NB4 (cell line): ENCODE measurements around the gene IL10RB.

Experiments used
- DNase-seq: peaks from one replicate; pipeline ENCODE4 v3.0.0; 2010; ENCODE audit warnings: low read depth
- H3K4me3 ChIP-seq: one replicate; pipeline ENCODE4 v1.5.1; 2011; ENCODE audit warnings: mild to moderate bottlenecking, low read depth, low read length, moderate library complexity
- MYC ChIP-seq: IDR thresholded peaks from 2 replicates; pipeline ENCODE4 v1.6.1; 2011; ENCODE audit warnings: low read depth, low read length
- POLR2A ChIP-seq: IDR thresholded peaks from 2 replicates; pipeline ENCODE4 v1.6.1; 2011; ENCODE audit warnings: mild to moderate bottlenecking; ENCODE audit not compliant: insufficient read length; ENCODE audit errors: extremely low read depth
- TF ChIP-seq, protein P1 (sequence below): IDR thresholded peaks from 2 replicates; pipeline ENCODE4 v1.6.1; 2011; ENCODE audit warnings: low read depth, low read length
- TF ChIP-seq, protein P2 (sequence below): IDR thresholded peaks from one replicate; pipeline ENCODE4 v1.5.1; 2012; ENCODE audit warnings: low read depth, low read length

Gene IL10RB

DNA sequence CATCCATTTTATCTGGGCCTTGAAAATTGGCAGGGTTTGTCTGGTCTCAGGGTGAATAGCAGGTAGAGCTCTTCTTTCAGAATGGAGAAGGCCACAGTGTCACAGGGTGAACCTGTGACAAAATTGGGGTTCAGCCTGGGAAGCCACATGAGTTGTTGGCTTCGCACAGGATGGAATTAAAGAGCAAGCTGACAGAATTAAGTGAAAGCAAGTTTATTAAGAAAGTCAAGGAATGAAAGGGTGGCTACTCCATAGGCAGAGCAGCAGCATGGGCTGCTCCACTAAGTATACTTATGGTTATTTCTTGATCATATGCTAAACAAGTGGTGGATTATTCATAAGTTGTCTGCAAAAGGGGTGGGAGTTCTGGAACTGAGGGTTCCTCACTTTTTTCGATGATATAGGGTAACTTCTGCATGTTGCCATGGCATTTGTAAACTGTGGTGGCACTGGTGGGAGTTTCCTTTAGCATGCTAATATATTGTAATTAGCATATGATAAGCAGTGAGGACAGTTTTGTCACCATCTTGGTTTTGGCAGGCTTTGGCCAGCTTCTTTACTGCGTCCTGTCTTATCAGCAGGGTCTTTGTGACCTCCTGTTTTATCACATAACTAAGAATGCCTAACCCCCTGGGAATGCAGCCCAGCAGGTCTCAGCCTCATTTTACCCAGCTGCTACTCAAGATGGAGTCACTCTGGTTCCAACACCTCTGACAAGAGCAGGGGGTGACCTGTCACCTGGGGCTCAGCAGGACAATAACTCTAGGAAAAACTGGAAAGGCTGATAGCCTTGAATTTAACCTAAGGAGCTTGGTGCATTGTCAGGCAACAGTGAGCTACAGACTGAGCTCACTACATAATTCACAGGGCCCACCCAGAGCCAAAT is 31.3 kb upstream of the IL10RB start:
- DNase-seq, result no peak
- TF ChIP-seq, protein P1, sequence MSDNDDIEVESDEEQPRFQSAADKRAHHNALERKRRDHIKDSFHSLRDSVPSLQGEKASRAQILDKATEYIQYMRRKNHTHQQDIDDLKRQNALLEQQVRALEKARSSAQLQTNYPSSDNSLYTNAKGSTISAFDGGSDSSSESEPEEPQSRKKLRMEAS, result no peak
- peak; percentile 13 for TF ChIP-seq POLR2A
- H3K4me3 ChIP-seq, result no peak overlapping the region

DNA sequence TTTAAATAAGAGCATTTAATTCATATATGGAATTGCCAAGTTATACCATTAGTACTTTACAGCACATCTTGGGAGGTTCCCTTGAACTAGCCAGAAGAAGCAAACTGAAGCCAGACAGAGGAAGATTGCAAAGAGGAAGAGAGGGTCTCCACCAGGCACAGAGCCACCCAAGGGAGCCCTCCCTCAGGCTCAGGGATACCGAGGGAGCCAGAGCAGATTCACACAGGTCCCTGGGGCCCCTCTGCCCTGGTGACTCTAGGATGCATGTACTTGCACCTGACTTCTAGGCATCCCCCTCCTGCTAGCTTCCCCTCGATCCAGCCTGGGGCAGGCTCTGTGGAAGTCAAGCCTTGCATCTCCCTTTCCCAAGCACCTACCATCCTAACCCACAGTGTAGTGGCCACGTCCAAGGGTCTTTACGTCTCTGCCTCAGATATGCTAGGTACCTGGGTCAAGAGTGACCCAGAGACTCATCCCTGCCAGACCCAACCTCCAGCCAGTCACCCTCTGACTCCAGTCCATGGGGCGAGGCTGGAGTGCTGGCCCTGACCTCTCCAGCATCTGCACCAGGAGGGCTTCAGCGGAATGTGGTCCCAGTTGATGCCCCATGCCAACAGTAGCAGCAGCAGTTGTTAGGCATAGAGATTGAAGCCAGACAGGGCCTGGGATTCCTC is 30.0 kb upstream of the IL10RB start:
- TF ChIP-seq, protein P1, result no peak
- TF ChIP-seq POLR2A (no peak), MYC (no peak)
- TF ChIP-seq, protein P2, sequence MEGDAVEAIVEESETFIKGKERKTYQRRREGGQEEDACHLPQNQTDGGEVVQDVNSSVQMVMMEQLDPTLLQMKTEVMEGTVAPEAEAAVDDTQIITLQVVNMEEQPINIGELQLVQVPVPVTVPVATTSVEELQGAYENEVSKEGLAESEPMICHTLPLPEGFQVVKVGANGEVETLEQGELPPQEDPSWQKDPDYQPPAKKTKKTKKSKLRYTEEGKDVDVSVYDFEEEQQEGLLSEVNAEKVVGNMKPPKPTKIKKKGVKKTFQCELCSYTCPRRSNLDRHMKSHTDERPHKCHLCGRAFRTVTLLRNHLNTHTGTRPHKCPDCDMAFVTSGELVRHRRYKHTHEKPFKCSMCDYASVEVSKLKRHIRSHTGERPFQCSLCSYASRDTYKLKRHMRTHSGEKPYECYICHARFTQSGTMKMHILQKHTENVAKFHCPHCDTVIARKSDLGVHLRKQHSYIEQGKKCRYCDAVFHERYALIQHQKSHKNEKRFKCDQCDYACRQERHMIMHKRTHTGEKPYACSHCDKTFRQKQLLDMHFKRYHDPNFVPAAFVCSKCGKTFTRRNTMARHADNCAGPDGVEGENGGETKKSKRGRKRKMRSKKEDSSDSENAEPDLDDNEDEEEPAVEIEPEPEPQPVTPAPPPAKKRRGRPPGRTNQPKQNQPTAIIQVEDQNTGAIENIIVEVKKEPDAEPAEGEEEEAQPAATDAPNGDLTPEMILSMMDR, result no peak
- no peak for DNase-seq
- no peak overlapping the region for H3K4me3 ChIP-seq

DNA sequence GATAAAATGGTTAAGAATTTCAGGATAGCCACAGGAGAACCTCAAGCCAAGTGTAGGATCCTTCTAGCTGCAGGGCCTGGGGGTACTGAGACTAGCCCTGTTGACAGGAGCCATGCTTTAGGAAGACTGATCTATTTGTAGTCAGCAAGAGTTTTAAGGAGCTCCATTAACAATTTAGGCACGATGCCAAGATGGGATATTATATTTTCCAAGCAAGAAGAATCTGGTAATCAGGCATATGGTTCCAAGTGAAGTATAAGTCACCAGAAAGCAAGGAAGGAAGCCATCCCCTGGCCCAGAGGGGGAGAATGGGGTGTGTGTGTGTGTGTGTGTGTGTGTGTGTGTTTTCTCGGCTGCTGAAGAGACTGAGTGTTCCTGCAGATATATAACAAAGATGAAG is 29.4 kb upstream of the IL10RB start:
- no peak for TF ChIP-seq POLR2A
- no peak for TF ChIP-seq MYC
- TF ChIP-seq, protein P1, result no peak
- TF ChIP-seq, protein P2, result no peak
- no peak overlapping the region for H3K4me3 ChIP-seq
- DNase-seq, result no peak

DNA sequence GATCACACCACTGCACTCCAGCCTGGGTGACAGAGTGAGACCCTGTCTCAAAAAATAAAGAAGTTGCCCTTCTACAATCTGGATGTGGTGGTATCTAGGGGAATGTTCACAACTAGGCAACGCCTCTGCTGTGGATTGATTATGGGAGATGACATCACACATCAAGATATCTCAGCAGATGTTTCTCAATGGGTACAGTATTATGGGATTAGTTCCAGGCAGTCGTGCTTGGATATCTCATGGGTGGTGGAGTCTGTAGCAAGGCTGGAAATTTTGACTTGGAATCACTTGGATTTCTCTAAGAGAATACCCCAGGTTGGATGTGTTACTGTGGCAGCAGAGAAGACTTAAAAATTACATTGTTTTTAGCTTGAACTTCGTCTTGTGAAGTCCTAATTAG is 28.7 kb upstream of the IL10RB start:
- no peak for DNase-seq
- H3K4me3 ChIP-seq, result no peak overlapping the region
- TF ChIP-seq POLR2A (no peak), MYC (no peak)
- TF ChIP-seq, protein P1, result no peak
- TF ChIP-seq, protein P2, result no peak

DNA sequence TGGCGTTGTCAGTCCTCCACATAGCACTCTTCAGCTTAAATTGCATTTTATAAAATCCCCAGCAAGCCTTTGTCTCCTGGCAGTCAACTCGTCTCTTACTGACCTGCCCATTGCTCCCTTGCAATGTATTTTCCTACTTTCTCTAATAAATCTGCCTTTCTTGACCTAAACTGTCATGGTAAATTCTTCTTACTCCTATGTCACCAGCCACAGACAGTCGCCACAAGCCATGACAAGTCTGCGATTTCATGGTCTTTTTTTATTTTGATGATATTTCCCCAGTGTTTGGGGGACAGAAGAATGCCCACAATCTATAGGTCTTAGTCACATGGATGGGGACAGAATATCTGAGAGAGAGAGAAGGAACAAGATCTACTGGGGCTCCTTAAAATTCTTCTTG is 28.0 kb upstream of the IL10RB start:
- TF ChIP-seq MYC, result no peak
- no peak for TF ChIP-seq POLR2A
- TF ChIP-seq, protein P2, result no peak
- TF ChIP-seq, protein P1, result no peak
- no peak overlapping the region for H3K4me3 ChIP-seq
- no peak for DNase-seq
